Tibial nerve (tissue), 4 donors: ENCODE results near the gene JOSD2. TPM values are rescaled to one million over a fixed set of nuclear protein-coding genes. Genes with fewer than 3 reads are reported as not detected.

Experiments used
- DNase-seq, 2 donors: peaks; one replicate each; pipeline ENCODE4 v3.0.0-alpha.2; 2019; ENCODE audit warnings: low spot score in 2 of 2
- H3K27ac ChIP-seq, 4 donors: fragments of 200-600 bp; sonication (generic) in 3 of 4; one replicate each; pipeline ENCODE4 v1.5.1; 2017 to 2019; ENCODE audit warnings: mild to moderate bottlenecking in 1 of 4
- H3K27me3 ChIP-seq, 2 donors: fragments of 200-600 bp; sonication (generic) in 1 of 2; one replicate each; pipeline versions ENCODE4 v1.5.1 to v1.6.0; 2017 to 2019
- H3K36me3 ChIP-seq, 3 donors: fragments of 200-600 bp; sonication (generic); one replicate each; pipeline ENCODE4 v1.5.1; 2018 to 2019
- H3K4me1 ChIP-seq, 4 donors: fragments of 200-600 bp; sonication (generic) in 3 of 4; one replicate each; pipeline ENCODE4 v1.5.1; 2017 to 2019
- H3K4me3 ChIP-seq, 4 donors: fragments of 200-600 bp; sonication (generic) in 3 of 4; one replicate each; pipeline ENCODE4 v1.5.1; 2017 to 2019; ENCODE audit warnings: mild to moderate bottlenecking in 1 of 4, moderate library complexity in 1 of 4
- H3K9me3 ChIP-seq, 4 donors: fragments of 200-600 bp; sonication (generic) in 3 of 4; one replicate each; pipeline ENCODE4 v1.5.1; 2017 to 2019
- CTCF ChIP-seq, 5 experiments: fragments of 200-600 bp in 3 of 5; fragments of 450-650 bp in 2 of 5; sonication (generic) in 3 of 5; IDR thresholded peaks; one replicate each; pipeline ENCODE4 v1.5.1; 2016 to 2019; ENCODE audit warnings: antibody characterized with exemption in 5 of 5, mild to moderate bottlenecking in 3 of 5, moderate library complexity in 2 of 5
- EP300 ChIP-seq, 2 donors: sonication (generic); formaldehyde crosslinking; IDR thresholded peaks; one replicate each; pipeline ENCODE4 v1.6.1; 2017; ENCODE audit warnings: antibody characterized with exemption in 2 of 2, mild to moderate bottlenecking in 1 of 2
- POLR2A ChIP-seq, 2 donors: fragments of 450-650 bp; IDR thresholded peaks; one replicate each; pipeline ENCODE4 v1.6.1; 2017; ENCODE audit warnings: antibody characterized with exemption in 2 of 2, mild to moderate bottlenecking in 2 of 2, moderate library complexity in 2 of 2
- WGBS, 2 donors: methylation state at CpG; one replicate each; pipeline ENCODE4 v1.1.5; 2018; 5-methylcytosine and 5-hydroxymethylcytosine counted together
- total RNA-seq, 4 donors: library from RNA; depleted of rRNA; stranded (reverse); fragments of >200 nt; gene quantifications; one replicate each; pipeline ENCODE4 v1.1.0, GENCODE V29; 2016

The JOSD2 gene
- total RNA-seq, 4 donors from 2014 or later = 32.3 to 52.2 (median 38.8) TPM

GRCh38 chr19:50557009-50557613 lies 46.1 kb upstream of the JOSD2 start:
- Histone ChIP-seq H3K4me1 (peaks cover 0 to 15% (median 3%) of the 10 kb centered on the region in 4 donors), H3K36me3 (no peaks in the 10 kb centered on the region), H3K4me3 (peak overlapping the region in 1 of 4 donors; percentile 47), H3K9me3 (no peaks in the 10 kb centered on the region), H3K27ac (no peak overlapping the region), H3K27me3 (peaks cover 0 to 78% of the 10 kb centered on the region in 2 donors)
- DNase-seq = no peak
- WGBS, 2 donors = 20 to 21% methylated on average over 17 to 20 of the region's 20 CpGs
- TF ChIP-seq EP300 (IDR thresholded peaks at IDR 0.05) (no peak), CTCF (IDR thresholded peaks at IDR 0.05) (no peak), POLR2A (IDR thresholded peaks at IDR 0.05) (no peak)

- no peaks in the 10 kb centered on the region for H3K36me3 ChIP-seq
- WGBS, 2 donors = 2% methylated on average over 34 to 38 of the region's 39 CpGs
- peaks cover 0 to 21% (median 3%) of the 10 kb centered on the region in 4 donors for H3K4me1 ChIP-seq
- peak; percentile 28 to 47 for DNase-seq
- H3K27ac ChIP-seq = no peak overlapping the region
- peaks cover 0 to 80% of the 10 kb centered on the region in 2 donors for H3K27me3 ChIP-seq
- H3K4me3 ChIP-seq = peak overlapping the region in 3 of 4 donors; percentile 15 to 47 (median 34)
- TF ChIP-seq CTCF (IDR thresholded peaks at IDR 0.05) (peak; percentile 61 to 84 (median 69)), EP300 (IDR thresholded peaks at IDR 0.05) (no peak), POLR2A (IDR thresholded peaks at IDR 0.05) (no peak)
- no peaks in the 10 kb centered on the region for H3K9me3 ChIP-seq
These were observed 45.5 kb upstream of the JOSD2 start for GRCh38 chr19:50556282-50557008.

- peaks cover 0 to 85% of the 10 kb centered on the region in 2 donors for H3K27me3 ChIP-seq
These were observed 44.7 kb upstream of the JOSD2 start for GRCh38 chr19:50555450-50556281.

GRCh38 chr19:50555033-50555432 lies 44.0 kb upstream of the JOSD2 start:
- Histone ChIP-seq H3K36me3 (no peaks in the 10 kb centered on the region), H3K27me3 (peaks cover 0 to 82% of the 10 kb centered on the region in 2 donors), H3K27ac (no peak overlapping the region), H3K4me1 (peaks cover 0 to 27% (median 3%) of the 10 kb centered on the region in 4 donors), H3K9me3 (no peaks in the 10 kb centered on the region), H3K4me3 (no peak overlapping the region)
- no peak for TF ChIP-seq CTCF (IDR thresholded peaks at IDR 0.05)
- WGBS, 2 donors = 67 to 76% methylated on average over 7 to 11 of the region's 12 CpGs
- DNase-seq = no peak

More at GRCh38 chr19:50555450-50556281, 44.7 kb upstream of the JOSD2 start:
- WGBS, 2 donors = 28 to 30% methylated on average over 28 of the region's 28 CpGs
- TF ChIP-seq POLR2A (IDR thresholded peaks at IDR 0.05) = no peak
- no peak for TF ChIP-seq EP300 (IDR thresholded peaks at IDR 0.05)
- TF ChIP-seq CTCF (IDR thresholded peaks at IDR 0.05) = no peak
- H3K27ac ChIP-seq = no peak overlapping the region
- H3K4me3 ChIP-seq = peak overlapping the region in 3 of 4 donors; percentile 15 to 47 (median 34)
- no peaks in the 10 kb centered on the region for H3K36me3 ChIP-seq
- H3K4me1 ChIP-seq = peaks cover 0 to 27% (median 3%) of the 10 kb centered on the region in 4 donors
- no peak for DNase-seq
- no peaks in the 10 kb centered on the region for H3K9me3 ChIP-seq
